HG02970 (cell line): Measurements from ENCODE around the gene MNAT1.
A peak's percentile ranks its signal among the peaks of the same experiment; 100 is the strongest.
"Not testable (repeated sequence)": the region's sequence is repeated elsewhere in the genome, so short reads cannot be mapped to it uniquely, and the experiment has no call there.

ENCODE experiments used
- ATAC-seq: cut with Tn5 transposase; IDR thresholded peaks from one replicate; pipeline ENCODE4 v1.9.1; 2021; ENCODE audit warnings: mild to moderate bottlenecking, moderate library complexity, moderate number of reproducible peaks; ENCODE audit not compliant: unreplicated experiment, low FRiP score

The MNAT1 gene

DNA sequence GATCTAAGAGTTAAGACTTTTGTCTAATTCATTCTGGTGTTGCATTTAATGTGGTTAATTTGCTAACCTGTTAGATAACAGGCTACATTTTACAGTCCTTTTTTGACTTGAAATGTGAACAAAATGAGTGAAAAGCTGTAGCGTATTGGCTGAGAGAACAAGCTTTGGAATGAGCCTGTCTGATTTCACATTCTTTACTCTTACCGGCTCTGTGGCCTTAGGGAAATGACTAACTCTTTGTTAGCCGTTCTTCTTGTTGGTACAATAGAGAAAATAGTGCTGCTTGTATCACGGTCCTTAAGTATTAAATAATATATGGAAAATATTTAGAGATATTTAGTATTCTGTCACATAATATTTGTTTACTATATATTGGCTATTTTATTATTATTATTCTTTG is 1.9 kb downstream of the MNAT1 start:
- no peak for ATAC-seq

DNA sequence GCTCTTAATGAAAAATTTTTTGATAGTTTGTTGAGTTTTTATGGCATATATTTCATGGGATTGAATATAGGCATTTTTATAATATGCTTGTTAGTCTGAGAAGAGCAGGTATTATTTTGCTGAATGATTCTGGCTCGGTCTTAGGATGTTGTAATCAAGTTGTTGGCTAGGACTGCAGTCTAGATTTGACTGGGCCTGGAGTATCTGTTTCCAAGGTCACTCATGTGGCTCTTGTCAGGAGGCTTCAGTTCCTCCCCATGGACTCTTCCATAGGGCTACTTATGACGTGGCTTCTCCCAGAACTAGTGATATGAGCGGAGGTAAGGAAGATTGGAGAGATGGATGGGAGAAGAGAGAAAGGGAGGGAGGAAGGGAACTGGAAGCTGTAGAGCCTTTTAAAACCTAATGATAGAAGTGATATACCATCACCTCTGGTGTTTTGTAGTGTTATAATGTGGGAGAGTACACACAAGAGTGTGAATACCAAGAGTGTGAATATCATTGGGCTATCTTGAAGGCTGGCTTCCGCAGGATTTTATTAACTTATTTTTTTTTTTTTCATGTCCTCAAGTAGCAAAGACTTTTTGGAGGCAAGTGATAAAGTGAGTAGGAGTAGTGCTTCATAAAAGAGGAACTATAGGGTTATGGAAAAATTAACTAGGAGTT is 4.4 kb downstream of the MNAT1 start:
- no peak for ATAC-seq

DNA sequence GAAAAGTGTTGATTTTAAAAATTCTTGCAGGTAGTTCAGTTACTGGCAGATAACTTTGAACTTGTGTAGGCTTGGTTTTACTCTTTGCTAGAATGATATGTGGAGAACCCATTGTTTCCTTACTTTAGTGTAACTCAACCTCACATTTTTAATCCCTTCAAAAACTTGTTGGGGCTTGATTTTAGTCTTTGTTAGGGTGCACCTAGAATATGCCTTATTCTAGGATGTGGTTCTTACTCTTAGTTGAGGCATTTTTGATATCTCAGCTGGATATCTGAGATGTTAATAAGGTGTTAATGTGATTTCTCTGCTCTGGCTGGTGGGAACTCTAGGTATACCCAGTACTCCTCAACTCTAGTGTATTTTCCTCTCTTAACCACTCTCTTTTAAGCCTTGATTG is 10.0 kb downstream of the MNAT1 start:
- no peak for ATAC-seq

DNA sequence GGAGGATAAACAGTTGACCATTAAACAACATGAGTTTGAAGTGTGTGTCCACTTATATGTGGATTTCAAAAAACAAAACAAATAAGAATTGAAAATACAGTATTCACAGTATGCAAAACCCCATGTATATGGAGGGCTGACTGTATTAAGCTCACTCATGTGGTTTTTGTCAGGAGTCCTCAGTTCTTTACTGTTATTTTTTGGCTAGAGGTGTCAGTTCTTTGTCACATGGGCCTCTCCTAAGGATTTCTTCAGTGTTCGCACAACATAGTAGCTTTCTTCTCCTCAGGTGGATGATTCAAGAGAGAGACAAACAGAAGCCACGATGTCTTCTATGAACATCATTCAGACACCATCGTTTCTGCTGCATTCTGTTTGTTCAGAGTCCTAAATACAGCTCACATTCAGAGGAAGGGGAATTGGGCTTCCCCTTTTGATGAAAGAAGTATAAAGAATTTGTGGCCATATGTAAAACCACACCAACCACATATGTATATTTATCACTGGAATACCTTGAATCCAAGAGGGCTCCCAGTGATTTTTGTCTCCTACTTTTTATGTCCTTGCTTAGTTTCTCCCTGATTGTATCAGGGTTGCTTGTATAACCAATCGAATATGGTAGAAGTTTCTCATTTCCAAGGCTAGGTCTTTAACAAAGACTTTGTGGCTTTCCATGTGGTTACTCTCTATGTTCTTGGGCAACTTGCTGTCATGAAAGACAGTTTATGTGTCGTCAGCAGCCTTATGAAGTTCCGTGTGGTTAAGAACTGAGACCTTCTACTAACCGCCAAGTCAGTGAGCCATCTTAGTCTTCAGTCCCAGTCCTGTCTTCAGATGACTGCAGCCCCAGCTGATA is 18.9 kb downstream of the MNAT1 start:
- peak; percentile 95 for ATAC-seq

DNA sequence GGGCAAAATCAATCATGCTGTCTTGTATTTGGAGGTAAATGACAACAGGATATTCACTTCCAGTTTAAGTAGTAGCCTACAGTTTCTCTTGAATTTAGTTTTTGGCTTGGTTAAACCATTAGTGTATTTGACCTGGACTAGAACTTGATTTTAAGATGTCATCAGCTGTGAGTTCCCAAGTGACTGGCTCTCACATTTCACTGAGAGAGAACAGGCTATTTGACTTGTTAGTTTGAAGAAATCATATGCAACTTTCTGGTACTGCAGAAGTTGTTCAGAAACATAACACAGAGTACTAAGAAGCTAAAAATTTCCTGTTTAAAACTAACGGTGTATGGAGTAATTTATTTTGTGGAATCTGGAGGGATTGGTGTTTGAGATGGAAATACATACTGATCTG is 22.3 kb downstream of the MNAT1 start:
- no peak for ATAC-seq

DNA sequence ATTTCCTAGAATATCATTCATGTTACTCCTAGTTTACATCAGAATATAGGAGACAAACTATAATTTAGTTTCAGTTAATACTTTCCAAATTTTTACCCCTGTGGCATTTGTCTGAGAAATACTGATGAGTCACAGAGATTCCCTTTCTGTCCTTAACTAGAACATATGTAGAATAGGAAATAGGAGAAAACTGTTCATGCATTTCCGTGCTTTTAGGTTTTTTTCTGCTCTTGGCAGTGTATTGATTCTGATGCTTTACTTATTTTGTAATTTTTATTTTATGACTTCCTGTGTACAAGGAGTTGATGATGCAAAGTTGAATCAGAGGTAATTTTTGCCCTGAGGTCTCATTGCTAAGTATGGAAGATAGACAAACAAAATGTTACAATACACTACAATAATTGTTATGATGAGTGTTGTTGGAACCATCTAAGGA is 23.0 kb downstream of the MNAT1 start:
- no peak for ATAC-seq

DNA sequence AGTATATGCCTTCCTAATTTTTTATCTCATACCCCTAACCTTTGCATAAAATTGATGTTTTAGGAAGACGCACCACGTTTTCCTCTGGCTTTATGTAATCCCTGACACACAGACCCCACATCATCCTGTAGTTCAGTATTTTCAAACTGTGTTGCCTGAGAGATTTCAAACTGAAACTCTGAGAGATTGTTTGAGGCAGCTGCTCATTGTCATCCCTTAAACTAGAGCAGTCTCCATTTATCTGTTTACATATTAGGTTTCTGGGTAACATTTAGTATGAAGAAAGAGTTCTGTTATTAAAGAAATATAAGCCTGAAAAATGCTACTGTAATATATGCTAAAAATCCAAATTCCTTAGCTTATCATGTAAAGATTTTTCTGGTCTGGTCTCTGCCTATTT is 24.3 kb downstream of the MNAT1 start:
- ATAC-seq, result no peak

DNA sequence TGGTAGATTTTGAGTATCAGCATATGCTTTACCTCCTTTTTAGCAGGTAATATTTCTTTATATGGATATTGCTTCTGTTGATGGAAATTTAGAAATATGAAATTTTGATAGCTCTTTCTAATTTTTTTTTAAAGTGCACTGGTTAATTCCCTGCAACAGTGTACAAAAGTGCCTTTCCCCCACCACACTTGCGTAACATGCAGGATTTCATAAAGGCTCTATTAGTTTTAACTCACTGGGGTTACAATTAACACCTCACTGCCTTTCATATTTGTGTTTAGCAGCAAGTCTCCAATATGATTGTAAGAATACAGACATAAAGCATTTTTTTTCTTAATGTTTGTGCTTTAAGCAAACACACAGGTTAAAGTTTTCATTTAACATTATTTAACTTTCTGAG is 25.6 kb downstream of the MNAT1 start:
- no peak for ATAC-seq

DNA sequence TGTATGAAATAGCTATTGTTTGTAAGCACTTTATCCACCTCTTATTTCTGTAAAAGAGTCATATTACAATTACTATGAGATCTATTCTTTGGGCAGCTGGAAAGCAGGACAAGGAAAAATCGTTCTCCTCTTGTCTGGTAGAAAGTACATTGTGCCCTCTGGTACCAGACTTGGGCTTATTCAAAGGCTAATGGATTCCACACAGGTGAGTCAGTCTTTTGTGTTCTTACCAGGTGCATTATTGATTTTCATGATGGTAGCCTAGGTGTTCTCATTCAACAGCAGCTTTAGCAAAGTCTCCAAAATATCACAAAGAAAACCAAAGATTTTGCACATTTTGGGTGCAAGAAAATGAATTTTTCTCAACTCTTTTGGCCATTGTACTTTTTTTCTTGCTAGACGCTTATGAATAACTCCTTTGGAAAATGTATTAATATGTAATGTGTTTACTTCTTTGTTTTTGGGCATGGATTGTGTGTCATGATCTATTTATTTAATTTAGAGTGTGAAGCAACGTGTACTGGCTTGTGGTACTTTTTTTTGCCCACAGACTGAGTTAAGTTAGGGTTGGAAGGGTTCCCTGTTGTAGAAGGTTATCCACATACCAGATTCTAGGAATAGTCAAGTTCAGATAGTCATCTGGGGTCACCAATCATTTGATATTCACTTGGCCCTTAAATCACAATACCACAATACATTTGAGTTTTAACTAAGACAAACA is 26.2 kb downstream of the MNAT1 start:
- no peak for ATAC-seq

DNA sequence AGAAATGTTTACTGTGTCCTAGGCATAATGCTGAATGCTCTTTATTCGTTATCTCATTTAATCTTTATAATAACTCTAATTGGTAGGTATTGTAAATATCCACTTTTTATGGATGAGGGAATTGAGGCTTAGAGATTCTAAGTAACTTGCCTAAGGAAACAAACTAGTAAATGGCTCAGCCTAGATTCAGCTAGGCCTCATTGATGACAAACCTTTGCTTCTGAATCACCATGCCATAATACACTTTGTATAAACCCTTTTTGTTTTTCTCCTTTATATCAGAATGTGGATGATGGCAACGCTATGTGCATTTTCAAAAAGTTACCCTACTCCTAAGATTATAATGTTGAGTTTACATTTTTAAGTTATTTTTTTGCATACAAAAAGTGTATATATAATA is 34.0 kb downstream of the MNAT1 start:
- no peak for ATAC-seq

DNA sequence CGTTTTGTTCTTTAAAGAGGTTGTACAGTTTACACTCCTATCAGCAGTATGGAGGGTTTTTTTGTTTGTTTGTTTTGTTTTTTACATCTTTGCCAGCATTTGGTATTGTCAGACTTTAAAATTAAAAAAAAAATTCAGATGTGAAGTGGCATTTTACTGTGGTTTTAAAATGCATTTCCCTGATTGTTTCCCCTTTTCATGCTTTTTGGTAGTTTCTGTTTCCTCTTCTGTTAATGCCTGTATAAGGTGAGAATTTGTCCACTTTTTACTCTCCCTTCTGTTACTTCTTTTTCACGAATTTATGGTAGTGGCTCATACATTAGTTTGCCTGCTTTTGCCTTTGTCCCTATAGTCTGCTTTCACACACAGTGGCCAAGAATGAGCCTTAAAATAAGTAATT is 36.6 kb downstream of the MNAT1 start:
- ATAC-seq, result no peak

DNA sequence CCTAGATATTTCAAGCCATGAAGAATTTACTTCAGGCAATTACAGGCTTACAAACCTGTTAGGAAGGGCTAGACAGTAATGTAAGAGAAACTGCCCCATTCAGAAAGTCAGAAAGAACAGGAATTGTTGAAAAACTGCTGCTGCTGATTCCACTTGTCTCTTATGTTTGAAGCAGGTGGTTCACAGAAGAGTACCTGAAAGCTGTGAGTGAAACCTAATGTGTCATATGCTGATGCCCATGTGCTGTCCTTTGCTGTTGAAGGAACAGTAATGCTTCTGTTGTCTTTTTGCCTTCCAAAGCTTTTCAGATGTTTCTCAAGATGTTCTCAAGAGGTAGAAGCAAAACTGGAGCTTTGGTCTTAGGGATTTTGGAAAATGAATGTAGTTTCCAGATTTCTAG is 39.0 kb downstream of the MNAT1 start:
- no peak for ATAC-seq

DNA sequence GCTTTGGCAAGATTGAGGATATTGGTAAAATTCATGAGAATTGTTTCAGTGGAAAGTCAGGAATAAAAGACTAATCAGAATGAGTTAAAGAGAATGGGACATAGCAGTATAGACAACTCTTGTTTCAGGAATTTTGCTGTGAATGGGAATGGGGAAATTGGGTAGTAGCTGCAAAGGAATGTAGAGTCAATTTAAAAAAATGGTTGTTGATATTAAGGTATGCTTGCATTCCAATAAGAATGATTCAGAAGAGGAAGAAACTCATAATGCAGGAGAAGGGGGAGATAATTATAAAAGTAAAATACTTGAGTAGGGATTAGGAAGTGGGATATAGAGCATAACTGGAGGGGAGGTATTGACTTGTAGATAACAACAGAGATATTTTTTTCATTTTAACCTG is 40.7 kb downstream of the MNAT1 start:
- no peak for ATAC-seq

DNA sequence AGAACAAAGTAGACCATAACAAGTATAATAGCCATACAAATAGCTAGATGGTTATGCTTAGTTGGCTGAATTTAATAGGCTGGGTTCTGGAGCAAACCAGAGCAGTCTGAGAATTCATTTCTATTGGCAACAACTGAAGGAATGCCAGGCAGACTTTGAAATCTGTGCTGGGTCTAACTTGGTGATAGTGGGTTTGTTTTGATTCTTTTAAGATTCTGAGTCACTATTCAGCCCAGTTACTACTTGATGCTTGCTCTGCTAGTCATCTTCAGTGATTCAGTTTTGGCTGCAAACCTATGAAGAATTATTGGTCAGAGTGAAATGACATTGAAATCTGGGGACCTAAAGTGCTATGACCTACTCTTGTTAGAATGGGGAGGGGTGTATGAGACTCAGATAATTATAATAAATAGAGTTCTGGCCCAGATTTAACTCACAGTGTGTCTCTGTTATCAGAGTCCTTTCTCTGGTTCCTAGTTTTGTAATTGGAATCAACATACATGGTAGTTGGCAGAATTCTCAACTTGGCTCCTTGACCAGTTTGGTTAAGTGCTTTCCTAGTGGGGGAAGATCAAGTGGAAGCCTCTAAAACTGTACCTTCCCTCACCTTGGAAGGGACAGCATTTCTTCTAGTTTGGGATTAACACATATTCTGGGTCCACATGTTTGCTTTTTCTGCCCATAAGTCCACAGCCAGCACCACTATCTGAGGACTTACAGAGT is 43.5 kb downstream of the MNAT1 start:
- no peak for ATAC-seq

DNA sequence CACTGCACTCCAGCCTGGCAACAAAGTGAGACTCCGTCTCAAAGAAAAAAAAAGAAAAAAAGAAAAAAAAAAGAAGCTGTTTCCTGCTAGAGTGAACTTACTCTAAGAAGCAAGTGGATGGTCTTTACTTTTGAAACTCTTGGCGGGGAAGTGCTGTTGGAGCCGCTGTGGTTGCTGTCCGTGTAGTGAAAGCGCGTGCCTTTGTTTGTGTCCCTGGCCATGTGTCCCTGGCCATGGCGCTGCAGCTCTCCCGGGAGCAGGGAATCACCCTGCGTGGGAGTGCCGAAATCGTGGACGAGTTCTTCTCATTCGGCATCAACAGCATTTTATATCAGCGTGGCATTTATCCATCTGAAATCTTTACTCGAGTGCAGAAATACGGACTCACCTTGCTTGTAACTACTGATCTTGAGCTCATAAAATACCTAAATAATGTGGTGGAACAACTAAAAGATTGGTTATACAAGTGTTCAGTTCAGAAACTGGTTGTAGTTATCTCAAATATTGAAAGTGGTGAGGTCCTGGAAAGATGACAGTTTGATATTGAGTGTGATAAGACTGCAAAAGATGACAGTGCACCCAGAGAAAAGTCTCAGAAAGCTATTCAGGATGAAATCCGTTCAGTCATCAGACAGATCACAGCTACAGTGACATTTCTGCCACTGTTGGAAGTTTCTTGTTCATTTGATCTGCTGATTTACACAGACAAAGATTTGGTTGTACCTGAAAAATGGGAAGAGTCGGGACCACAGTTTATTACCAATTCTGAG is 45.4 kb downstream of the MNAT1 start:
- not testable (repeated sequence) for ATAC-seq

DNA sequence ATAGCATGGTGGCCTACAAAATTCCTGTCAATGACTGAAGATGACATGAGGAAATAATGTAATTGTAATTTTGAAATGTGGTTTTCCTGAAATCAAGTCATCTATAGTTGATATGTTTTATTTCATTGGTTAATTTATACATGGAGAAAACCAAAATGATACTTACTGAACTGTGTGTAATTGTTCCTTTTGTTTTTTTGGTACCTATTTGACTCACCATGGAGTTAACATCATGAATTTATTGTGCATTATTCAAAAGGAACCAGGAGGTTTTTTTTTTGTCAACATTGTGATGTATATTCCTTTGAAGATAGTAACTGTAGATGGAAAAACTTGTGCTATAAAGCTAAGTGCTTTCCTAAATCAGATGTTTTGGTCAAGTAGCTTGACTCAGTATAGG is 46.0 kb downstream of the MNAT1 start:
- not testable (repeated sequence) for ATAC-seq

DNA sequence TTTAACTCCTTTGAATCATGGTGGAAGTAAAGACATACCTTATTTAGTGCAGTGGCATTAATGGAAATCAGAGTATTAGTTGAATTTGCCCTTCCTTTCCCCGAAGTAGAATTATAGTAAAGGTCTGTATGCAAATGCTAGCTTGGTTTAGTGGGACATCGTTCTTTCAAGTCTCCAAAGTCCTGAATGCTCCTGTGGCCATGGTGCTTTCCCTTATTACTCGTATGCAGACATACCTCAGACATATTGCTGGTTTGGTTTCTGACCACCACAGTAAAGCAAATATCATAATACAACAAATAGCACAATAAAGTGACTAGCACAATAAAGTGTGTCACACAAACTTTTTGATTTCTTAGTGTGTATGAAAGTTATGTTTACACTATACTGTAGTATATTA is 52.3 kb downstream of the MNAT1 start:
- no peak for ATAC-seq

DNA sequence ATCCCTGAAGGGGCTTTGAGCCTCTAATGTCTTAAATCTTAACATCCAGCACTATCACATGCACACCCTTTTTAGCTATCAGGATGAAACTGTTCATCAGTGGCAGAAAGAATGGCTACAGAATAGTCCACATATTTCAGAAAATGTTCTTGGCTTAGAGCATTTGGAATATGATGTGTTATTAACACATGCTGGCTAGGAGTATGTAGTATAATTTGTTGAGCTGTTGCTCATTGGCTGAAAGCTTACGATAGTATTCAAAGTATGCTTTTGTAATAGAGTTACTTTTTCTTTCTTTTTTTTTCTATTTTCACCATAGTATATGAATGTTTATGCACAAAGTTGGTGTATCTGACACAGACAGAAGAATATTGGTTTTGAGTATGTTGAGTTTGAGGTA is 55.1 kb downstream of the MNAT1 start:
- ATAC-seq, result no peak

DNA sequence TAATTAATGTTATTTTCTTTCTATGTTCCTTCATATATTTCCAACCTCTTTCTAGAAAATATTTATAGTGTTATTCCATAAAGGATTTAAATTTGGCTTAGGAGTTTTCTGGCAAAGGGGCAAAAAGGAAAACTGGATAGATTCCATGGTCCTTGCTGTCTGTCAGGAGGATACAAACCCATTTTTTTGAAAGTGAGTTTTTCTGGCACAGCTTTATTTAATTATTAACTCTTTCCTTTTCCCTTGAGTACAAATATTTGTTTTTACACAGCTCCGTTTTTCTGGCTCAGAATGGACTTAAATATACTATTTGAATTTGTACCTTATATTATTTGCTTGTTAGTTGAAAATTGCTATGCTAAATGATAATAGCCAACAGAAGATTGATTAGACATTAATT is 56.3 kb downstream of the MNAT1 start:
- ATAC-seq, result no peak

DNA sequence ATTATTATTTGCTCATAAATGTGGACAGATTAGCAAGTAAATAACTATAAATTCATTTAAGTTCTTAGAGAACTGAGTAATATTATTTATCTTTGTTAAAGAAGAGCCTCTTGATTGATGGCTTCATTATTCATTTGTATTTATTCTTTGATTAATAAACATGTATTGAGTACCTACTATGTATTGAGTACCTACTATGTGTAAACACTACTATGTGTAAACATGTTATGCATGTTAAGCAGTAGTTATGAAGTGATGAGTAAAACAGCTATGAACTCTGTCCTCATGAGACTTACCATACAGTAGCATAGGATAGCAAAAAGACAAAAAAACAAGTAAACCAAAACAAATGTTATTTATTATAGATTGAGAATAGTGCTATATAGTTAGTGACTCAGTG is 61.9 kb downstream of the MNAT1 start:
- ATAC-seq, result no peak
